Uterus (tissue), 2 donors: Measurements from ENCODE around the gene NRSN2.

Source experiments
- POLR2A ChIP-seq, 2 donors: fragments of 450-650 bp; IDR thresholded peaks; one replicate each; pipeline ENCODE4 v1.6.1; 2016; ENCODE audit warnings: antibody characterized with exemption in 2 of 2, mild to moderate bottlenecking in 1 of 2, moderate library complexity in 1 of 2
- TF ChIP-seq, protein P1 (sequence below), 4 experiments: fragments of 200-600 bp in 2 of 4; fragments of 450-650 bp in 2 of 4; sonication (generic) in 2 of 4; IDR thresholded peaks; one replicate each; pipeline ENCODE4 v1.5.1; 2016 to 2019; ENCODE audit warnings: antibody characterized with exemption in 4 of 4, mild to moderate bottlenecking in 2 of 4, moderate library complexity in 1 of 4

DNA sequence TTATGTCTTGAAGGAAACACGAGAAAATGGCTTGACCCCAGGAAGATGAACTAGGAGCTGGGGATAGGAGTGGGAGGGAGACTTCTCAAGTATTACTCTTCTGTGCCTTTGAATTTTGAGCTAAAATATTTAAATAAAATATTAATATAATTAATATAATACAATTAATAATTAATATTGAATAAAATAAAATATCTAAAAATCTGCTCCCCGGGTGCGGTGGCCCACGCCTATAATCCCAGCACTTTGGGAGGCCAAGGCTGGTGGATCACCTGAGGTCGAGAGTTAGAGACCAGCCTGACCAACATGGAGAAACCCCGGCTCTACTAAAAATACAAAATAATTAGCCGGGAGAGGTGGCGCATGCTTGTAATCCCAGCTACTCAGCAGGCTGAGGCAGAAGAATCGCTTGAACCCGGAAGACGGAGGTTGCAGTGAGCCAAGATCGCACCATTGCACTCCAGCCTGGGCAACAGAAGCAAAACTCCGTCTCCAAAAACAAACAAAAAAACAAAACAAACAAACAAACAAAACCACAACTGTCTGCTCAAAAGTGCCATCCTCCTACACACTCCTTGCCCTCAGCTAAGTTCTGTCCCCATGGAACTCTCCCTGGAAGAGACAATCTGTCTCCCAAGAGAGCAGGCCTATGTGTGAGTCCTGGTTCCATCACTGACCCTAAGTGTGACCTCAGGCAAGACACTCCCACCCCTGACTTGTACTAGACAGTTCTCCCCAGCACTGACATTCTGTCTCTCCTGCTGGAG is 20.0 kb downstream of the NRSN2 start:
- TF ChIP-seq, protein P1, sequence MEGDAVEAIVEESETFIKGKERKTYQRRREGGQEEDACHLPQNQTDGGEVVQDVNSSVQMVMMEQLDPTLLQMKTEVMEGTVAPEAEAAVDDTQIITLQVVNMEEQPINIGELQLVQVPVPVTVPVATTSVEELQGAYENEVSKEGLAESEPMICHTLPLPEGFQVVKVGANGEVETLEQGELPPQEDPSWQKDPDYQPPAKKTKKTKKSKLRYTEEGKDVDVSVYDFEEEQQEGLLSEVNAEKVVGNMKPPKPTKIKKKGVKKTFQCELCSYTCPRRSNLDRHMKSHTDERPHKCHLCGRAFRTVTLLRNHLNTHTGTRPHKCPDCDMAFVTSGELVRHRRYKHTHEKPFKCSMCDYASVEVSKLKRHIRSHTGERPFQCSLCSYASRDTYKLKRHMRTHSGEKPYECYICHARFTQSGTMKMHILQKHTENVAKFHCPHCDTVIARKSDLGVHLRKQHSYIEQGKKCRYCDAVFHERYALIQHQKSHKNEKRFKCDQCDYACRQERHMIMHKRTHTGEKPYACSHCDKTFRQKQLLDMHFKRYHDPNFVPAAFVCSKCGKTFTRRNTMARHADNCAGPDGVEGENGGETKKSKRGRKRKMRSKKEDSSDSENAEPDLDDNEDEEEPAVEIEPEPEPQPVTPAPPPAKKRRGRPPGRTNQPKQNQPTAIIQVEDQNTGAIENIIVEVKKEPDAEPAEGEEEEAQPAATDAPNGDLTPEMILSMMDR (IDR thresholded peaks at IDR 0.05), result no peak
- TF ChIP-seq POLR2A (IDR thresholded peaks at IDR 0.05), result no peak
